ENCODE results near the gene TPP2. TPM values are rescaled to one million over a fixed set of nuclear protein-coding genes. Genes with fewer than 3 reads are reported as not detected.

The TPP2 gene
- total and polyA plus RNA-seq, 2 experiments from 2014 or later = 24.3 to 41.3 TPM

- Histone ChIP-seq H3K79me2 (ENCODE audit: insufficient read depth) (no peaks in the 10 kb centered on the region), H3K4me1 (ENCODE audit: insufficient read depth) (no peaks in the 10 kb centered on the region), H3F3A (ENCODE audit: insufficient read depth) (peaks cover 9% of the 10 kb centered on the region; the same call in 1 of the 2 replicates), H3K9me3 (ENCODE audit: low read depth) (no peaks in the 10 kb centered on the region), H3K27me3 (replicated peaks; ENCODE audit: insufficient read depth) (no peaks in the 10 kb centered on the region), H3K36me3 (ENCODE audit: low read depth) (peaks cover 40% of the 10 kb centered on the region), H2AFZ (no peak overlapping the region), H3K9me2 (ENCODE audit: insufficient read depth) (0 out of 2 replicates have a peak, but pooled peaks cover 3% of the 10 kb centered on the region), H3K4me2 (ENCODE audit: unreplicated experiment) (no peak overlapping the region), H3K27ac (no peak overlapping the region), H4K20me1 (ENCODE audit: insufficient read depth) (no peaks in the 10 kb centered on the region), H3K9ac (no peak overlapping the region), H3K4me3 (no peak overlapping the region)
- in situ Hi-C loops (cut with MboI) = no loop called here
- peak; percentile 47 for DNase-seq
- no peak for TF ChIP-seq EZH2 (IDR thresholded peaks at IDR 0.05; ENCODE audit: insufficient read depth, poor library complexity, severe bottlenecking)
- TF ChIP-seq EZH2phosphoT487 (IDR thresholded peaks at IDR 0.05; ENCODE audit: insufficient read depth, low read depth) = no peak
- 59 to 65% methylated on average over 5 of the region's 5 CpGs for WGBS, 2 experiments (ENCODE audit: low coverage in 1 of 2, low lambda C conversion rate in 2 of 2, missing lambda C conversion rate in 2 of 2)
These were observed 84.3 kb downstream of the TPP2 start for GRCh38 chr13:102680842-102681740.

- no peaks in the 10 kb centered on the region for H3K27me3 ChIP-seq (replicated peaks; ENCODE audit: insufficient read depth)
- TF ChIP-seq EZH2 (IDR thresholded peaks at IDR 0.05; ENCODE audit: insufficient read depth, poor library complexity, severe bottlenecking) (no peak), EZH2phosphoT487 (IDR thresholded peaks at IDR 0.05; ENCODE audit: insufficient read depth, low read depth) (no peak)
- no peaks in the 10 kb centered on the region for H3K79me2 ChIP-seq (ENCODE audit: insufficient read depth)
- no peak overlapping the region for H3K4me2 ChIP-seq (ENCODE audit: unreplicated experiment)
- no peak overlapping the region for H3K9ac ChIP-seq
- 51 to 52% methylated on average over 4 of the region's 4 CpGs for WGBS, 2 experiments (ENCODE audit: low coverage in 1 of 2, low lambda C conversion rate in 2 of 2, missing lambda C conversion rate in 2 of 2)
- H2AFZ ChIP-seq = no peak overlapping the region
- H3K4me1 ChIP-seq (ENCODE audit: insufficient read depth) = no peaks in the 10 kb centered on the region
- H3K9me3 ChIP-seq (ENCODE audit: low read depth) = no peaks in the 10 kb centered on the region
- peaks cover 9% of the 10 kb centered on the region; the same call in 1 of the 2 replicates for H3F3A ChIP-seq (ENCODE audit: insufficient read depth)
- no peaks in the 10 kb centered on the region for H4K20me1 ChIP-seq (ENCODE audit: insufficient read depth)
- peaks cover 30% of the 10 kb centered on the region for H3K36me3 ChIP-seq (ENCODE audit: low read depth)
- H3K4me3 ChIP-seq = no peak overlapping the region
- no peak overlapping the region for H3K27ac ChIP-seq
- 0 out of 2 replicates have a peak, but pooled peaks cover 3% of the 10 kb centered on the region for H3K9me2 ChIP-seq (ENCODE audit: insufficient read depth)
- DNase-seq = no peak
- in situ Hi-C loops (cut with MboI) = no loop called here
These were observed 85.4 kb downstream of the TPP2 start for GRCh38 chr13:102682211-102682610.

GRCh38 chr13:102682727-102683126, 85.9 kb downstream of the TPP2 start:
- in situ Hi-C loops (cut with MboI) = no loop called here
- H3K9me3 ChIP-seq (ENCODE audit: low read depth) = no peaks in the 10 kb centered on the region
- H3K27me3 ChIP-seq (replicated peaks; ENCODE audit: insufficient read depth) = no peaks in the 10 kb centered on the region
- H3K79me2 ChIP-seq (ENCODE audit: insufficient read depth) = no peaks in the 10 kb centered on the region
- TF ChIP-seq EZH2phosphoT487 (IDR thresholded peaks at IDR 0.05; ENCODE audit: insufficient read depth, low read depth) = no peak
- H3K36me3 ChIP-seq (ENCODE audit: low read depth) = peaks cover 24% of the 10 kb centered on the region
- 69 to 70% methylated on average over 3 of the region's 3 CpGs for WGBS, 2 experiments (ENCODE audit: low coverage in 1 of 2, low lambda C conversion rate in 2 of 2, missing lambda C conversion rate in 2 of 2)
- H3K9ac ChIP-seq = no peak overlapping the region
- H4K20me1 ChIP-seq (ENCODE audit: insufficient read depth) = no peaks in the 10 kb centered on the region
- no peak overlapping the region for H2AFZ ChIP-seq
- peaks cover 9% of the 10 kb centered on the region; the same call in 1 of the 2 replicates for H3F3A ChIP-seq (ENCODE audit: insufficient read depth)
- DNase-seq = no peak
- H3K4me2 ChIP-seq (ENCODE audit: unreplicated experiment) = no peak overlapping the region
- H3K4me3 ChIP-seq = no peak overlapping the region
- H3K9me2 ChIP-seq (ENCODE audit: insufficient read depth) = 0 out of 2 replicates have a peak, but pooled peaks cover 3% of the 10 kb centered on the region
- no peak overlapping the region for H3K27ac ChIP-seq
- H3K4me1 ChIP-seq (ENCODE audit: insufficient read depth) = no peaks in the 10 kb centered on the region

- in situ Hi-C loops (cut with MboI) = no loop called here
- 0 out of 2 replicates have a peak, but pooled peaks cover 3% of the 10 kb centered on the region for H3K9me2 ChIP-seq (ENCODE audit: insufficient read depth)
- H3K4me3 ChIP-seq = no peak overlapping the region
- H2AFZ ChIP-seq = no peak overlapping the region
- TF ChIP-seq EZH2phosphoT487 (IDR thresholded peaks at IDR 0.05; ENCODE audit: insufficient read depth, low read depth) (no peak), EZH2 (IDR thresholded peaks at IDR 0.05; ENCODE audit: insufficient read depth, poor library complexity, severe bottlenecking) (no peak)
- no peaks in the 10 kb centered on the region for H3K79me2 ChIP-seq (ENCODE audit: insufficient read depth)
- H3K4me1 ChIP-seq (ENCODE audit: insufficient read depth) = no peaks in the 10 kb centered on the region
- H3K27me3 ChIP-seq (replicated peaks; ENCODE audit: insufficient read depth) = peaks cover 6% of the 10 kb centered on the region; the same call in 1 of the 2 replicates
- H3K27ac ChIP-seq = no peak overlapping the region
- H3F3A ChIP-seq (ENCODE audit: insufficient read depth) = peaks cover 9% of the 10 kb centered on the region; the same call in 1 of the 2 replicates
- no peak overlapping the region for H3K4me2 ChIP-seq (ENCODE audit: unreplicated experiment)
- no peak for DNase-seq
- no peaks in the 10 kb centered on the region for H4K20me1 ChIP-seq (ENCODE audit: insufficient read depth)
- WGBS, 2 experiments (ENCODE audit: low coverage in 1 of 2, low lambda C conversion rate in 2 of 2, missing lambda C conversion rate in 2 of 2) = 24 to 30% methylated on average over 2 of the region's 2 CpGs
- no peak overlapping the region for H3K9ac ChIP-seq
- H3K36me3 ChIP-seq (ENCODE audit: low read depth) = peaks cover 17% of the 10 kb centered on the region
- H3K9me3 ChIP-seq (ENCODE audit: low read depth) = no peaks in the 10 kb centered on the region
These were observed 86.9 kb downstream of the TPP2 start for GRCh38 chr13:102683637-102684036.
